Lung (tissue), 12 donors: Measurements from ENCODE around the gene C3orf70. TPM values are rescaled to one million over a fixed set of nuclear protein-coding genes. Genes with fewer than 3 reads are reported as not detected.

Experiments
- ATAC-seq: fragments of 200-7000 bp; cut with Tn5 transposase; one replicate; pipeline ENCODE4 v1.9.1; 2020; ENCODE audit warnings: moderate number of reproducible peaks; ENCODE audit not compliant: insufficient read depth, low FRiP score
- DNase-seq, 3 donors: peaks; one replicate each; pipeline ENCODE4 v3.0.0-alpha.2; 2013 to 2017
- H3K27ac ChIP-seq, 2 donors: one replicate each; pipeline ENCODE4 v1.5.1; 2013; ENCODE audit warnings: mild to moderate bottlenecking in 2 of 2, moderate library complexity in 2 of 2, control low read depth in 1 of 2, inconsistent platforms in 1 of 2, low read depth in 1 of 2, low read length in 1 of 2
- H3K27me3 ChIP-seq, 3 donors: one replicate each; pipeline ENCODE4 v1.5.1; 2013; ENCODE audit warnings: low read length in 2 of 3; ENCODE audit not compliant: control insufficient read depth in 3 of 3, insufficient read depth in 3 of 3
- H3K36me3 ChIP-seq, 4 donors: one replicate each; pipeline ENCODE4 v1.5.1; 2013; ENCODE audit warnings: low read length in 4 of 4, mild to moderate bottlenecking in 1 of 4, moderate library complexity in 1 of 4; ENCODE audit not compliant: control insufficient read depth in 4 of 4, insufficient read depth in 4 of 4
- H3K4me1 ChIP-seq, 5 donors: one replicate each; pipeline ENCODE4 v1.5.1; 2013; ENCODE audit warnings: low read length in 5 of 5, mild to moderate bottlenecking in 2 of 5, moderate library complexity in 1 of 5; ENCODE audit not compliant: control insufficient read depth in 5 of 5, insufficient read depth in 5 of 5
- H3K4me3 ChIP-seq: one replicate; pipeline ENCODE4 v1.5.1; 2013; ENCODE audit warnings: mild to moderate bottlenecking, control low read depth, moderate library complexity
- H3K9ac ChIP-seq, 2 donors: one replicate each; pipeline ENCODE4 v1.5.1; 2013; ENCODE audit warnings: low read length in 2 of 2, control low read depth in 1 of 2; ENCODE audit not compliant: insufficient read depth in 1 of 2
- H3K9me3 ChIP-seq, 4 donors: one replicate each; pipeline ENCODE4 v1.5.1; 2013; ENCODE audit warnings: low read length in 3 of 4, mild to moderate bottlenecking in 1 of 4, moderate library complexity in 1 of 4; ENCODE audit not compliant: control insufficient read depth in 4 of 4, insufficient read depth in 3 of 4
- CTCF ChIP-seq: IDR thresholded peaks from 2 replicates; pipeline ENCODE4 v1.5.1; 2012; ENCODE audit warnings: mild to moderate bottlenecking; ENCODE audit errors: control extremely low read depth, extremely low read depth
- WGBS, 2 donors: extraction: QIAGEN DNeasy Blood & Tissue Kit; methylation state at CpG; one replicate each; pipeline ENCODE4 v1.1.7; 2013; 5-methylcytosine and 5-hydroxymethylcytosine counted together
- polyA plus RNA-seq, 2 donors: library from polyadenylated mRNA; stranded (reverse); fragments of 200-250 nt; gene quantifications; one replicate each; pipeline ENCODE4 v1.2.1, GENCODE V29; 2013
- total RNA-seq, 2 donors: library from RNA; depleted of rRNA in 1 of 2; stranded (reverse); fragments of >200 nt in 1 of 2; gene quantifications; one replicate each; pipeline ENCODE4 v1.2.1, GENCODE V29; 2014 to 2021
- donor health status: control.
- donor health status: control.
- donor health status: Bipolar disorder and iron deficiency.
- donor health status: healthy.
- donor health status: DM: yes; HTN: yes; CAD: no.

The C3orf70 gene
- total and polyA plus RNA-seq, 4 donors, result 0.45 to 4.9 (median 1.8) TPM

DNA sequence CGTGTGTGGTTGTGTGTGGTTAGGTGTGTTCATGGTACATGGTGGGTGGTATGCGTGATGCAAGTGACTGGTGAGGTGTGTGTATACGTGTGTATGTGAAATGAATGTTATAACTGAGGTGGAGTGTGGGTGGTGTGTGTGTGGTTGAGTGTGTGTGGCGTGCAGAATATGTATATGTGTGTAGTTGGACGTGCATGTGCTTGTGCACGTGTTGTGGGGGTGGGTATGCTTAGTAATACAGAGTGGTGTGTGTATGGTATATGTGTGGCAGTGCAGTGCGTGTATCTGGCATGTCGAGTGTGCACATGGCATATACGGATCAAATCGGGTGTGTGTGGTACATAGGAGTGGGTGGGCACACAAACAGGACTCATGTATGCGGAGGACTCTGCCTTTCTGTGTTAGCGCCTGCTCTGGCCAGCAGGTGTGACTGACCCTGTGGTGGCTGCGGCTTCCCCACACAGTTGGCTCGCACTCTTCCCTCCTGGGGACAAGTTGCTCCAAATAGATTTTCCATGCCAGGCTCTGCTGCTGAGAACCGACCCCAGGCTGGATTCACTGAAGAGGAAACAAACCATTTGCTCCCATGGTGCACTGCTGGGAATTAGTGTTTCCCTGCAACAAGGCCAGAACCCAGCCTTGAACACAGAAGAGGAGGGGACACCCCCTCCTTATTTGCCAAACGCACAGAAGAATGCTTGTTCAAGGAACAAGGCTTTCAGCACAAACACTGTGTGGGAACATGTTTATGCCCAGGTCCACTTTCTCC lies 1.2 kb upstream of the C3orf70 start:
- H3K9me3 ChIP-seq, result no peaks in the 10 kb centered on the region
- H3K4me1 ChIP-seq, result peaks cover 0 to 21% (median 7%) of the 10 kb centered on the region in 5 donors
- peaks cover 0 to 21% (median 8%) of the 10 kb centered on the region in 3 donors for H3K27me3 ChIP-seq
- no peak overlapping the region for H3K27ac ChIP-seq
- DNase-seq (peak in 2 of 3 donors; percentile 22 to 32), ATAC-seq (no peak)
- no peaks in the 10 kb centered on the region for H3K36me3 ChIP-seq
- no peak for TF ChIP-seq CTCF
- 82 to 84% methylated on average over 16 of the region's 16 CpGs for WGBS, 2 donors
- H3K4me3 ChIP-seq, result no peak overlapping the region
- H3K9ac ChIP-seq, result no peak overlapping the region

GRCh38 chr3:185153171-185153771 lies 411 bp upstream of the C3orf70 start:
- peak overlapping the region; percentile 13 to 51 for H3K27ac ChIP-seq
- H3K27me3 ChIP-seq, result peaks cover 0 to 21% (median 8%) of the 10 kb centered on the region in 3 donors
- TF ChIP-seq CTCF, result no peak
- ATAC-seq (no peak), DNase-seq (peak in 2 of 3 donors; percentile 53 to 65)
- H3K4me1 ChIP-seq, result peaks cover 0 to 21% (median 7%) of the 10 kb centered on the region in 5 donors
- H3K4me3 ChIP-seq, result peak overlapping the region; percentile 60
- no peaks in the 10 kb centered on the region for H3K9me3 ChIP-seq
- no peaks in the 10 kb centered on the region for H3K36me3 ChIP-seq
- 2 to 4% methylated on average over 50 to 53 of the region's 53 CpGs for WGBS, 2 donors
- H3K9ac ChIP-seq, result no peak overlapping the region

DNA sequence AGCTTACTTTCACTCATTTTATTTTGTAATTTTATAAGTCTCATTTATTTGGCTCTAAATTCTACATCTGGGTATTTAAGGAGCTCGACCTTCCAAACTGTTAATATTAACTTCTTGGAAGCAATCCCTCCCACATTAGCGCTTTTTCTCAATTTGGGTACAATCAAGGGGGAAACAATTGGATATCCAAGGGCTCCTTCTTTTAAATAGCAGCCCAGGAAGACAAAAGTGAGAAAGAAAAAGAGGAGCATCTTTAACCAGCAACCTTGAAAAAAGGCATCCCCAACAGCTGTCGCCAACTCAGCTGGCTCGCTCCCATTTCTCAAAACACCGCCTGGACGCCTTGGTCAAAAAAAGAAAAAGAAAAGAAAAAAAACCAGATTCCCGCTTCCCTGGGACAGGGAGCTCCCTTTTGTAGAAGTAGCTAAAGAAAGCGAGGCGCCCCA lies 873 bp downstream of the C3orf70 start:
- no peak for TF ChIP-seq CTCF
- WGBS, 2 donors, result 8 to 11% methylated on average over 9 of the region's 9 CpGs
- Histone ChIP-seq H3K4me1 (peaks cover 0 to 21% (median 7%) of the 10 kb centered on the region in 5 donors), H3K9me3 (no peaks in the 10 kb centered on the region), H3K27me3 (peaks cover 0 to 23% (median 8%) of the 10 kb centered on the region in 3 donors), H3K4me3 (peak overlapping the region; percentile 60), H3K27ac (peak overlapping the region in 1 of 2 donors; percentile 13), H3K36me3 (no peaks in the 10 kb centered on the region), H3K9ac (peak overlapping the region in 1 of 2 donors; percentile 52)
- ATAC-seq (no peak), DNase-seq (peak in 1 of 3 donors; percentile 75)
